ENCODE measurements around the gene CT45A10.
"Not testable (repeated sequence)": the region's sequence is repeated elsewhere in the genome, so short reads cannot be mapped to it uniquely, and the experiment has no call there.

Gene CT45A10, protein sequence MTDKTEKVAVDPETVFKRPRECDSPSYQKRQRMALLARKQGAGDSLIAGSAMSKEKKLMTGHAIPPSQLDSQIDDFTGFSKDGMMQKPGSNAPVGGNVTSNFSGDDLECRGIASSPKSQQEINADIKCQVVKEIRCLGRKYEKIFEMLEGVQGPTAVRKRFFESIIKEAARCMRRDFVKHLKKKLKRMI

DNA sequence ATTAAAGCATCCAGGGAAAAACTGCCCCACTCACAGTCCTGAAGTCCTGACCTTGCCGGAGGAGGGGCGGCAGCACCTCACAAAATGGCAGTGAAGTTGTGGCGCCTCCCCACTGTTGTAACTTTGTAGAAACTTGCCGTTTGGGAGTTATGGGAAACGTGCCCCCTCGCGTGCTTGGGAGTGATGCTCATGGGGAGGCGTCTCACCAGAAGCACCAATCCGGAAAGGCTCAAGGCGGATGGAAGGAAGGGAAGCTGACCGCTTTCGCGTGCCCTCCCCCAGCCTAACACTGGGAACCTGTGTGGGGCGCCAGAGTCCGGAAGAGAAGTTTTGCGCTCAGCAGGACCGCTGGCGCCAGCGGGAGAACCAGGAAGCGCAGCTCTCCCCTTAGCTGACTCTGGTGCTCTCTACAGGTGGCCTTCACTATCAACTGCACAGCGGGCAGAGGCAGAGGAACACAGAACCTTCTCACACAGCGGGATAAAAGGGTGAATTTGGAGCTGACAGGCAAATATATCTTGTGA, at the start of gene CT45A10, which contains the start of gene SAGE1:
Gene CT45A10, minus strand, starts transcription at position 151 of the 524 bp plus-strand sequence. CDS start 8,100 bp downstream, outside the sequence.
Gene SAGE1, plus strand, starts transcription at position 423 of the 524 bp plus-strand sequence. CDS start 2,527 bp downstream, outside the sequence.
- no peak for DNase-seq (ENCODE audit: low read depth, low spot score)
- no peak within 1 kb of the TSS for H3K4me3 ChIP-seq (ENCODE audit: low read depth, low read length)
- in situ Hi-C loops (cut with HindIII; ENCODE audit: low sequenced_read_pairs) = no loop called here
- TF ChIP-seq, protein P1, sequence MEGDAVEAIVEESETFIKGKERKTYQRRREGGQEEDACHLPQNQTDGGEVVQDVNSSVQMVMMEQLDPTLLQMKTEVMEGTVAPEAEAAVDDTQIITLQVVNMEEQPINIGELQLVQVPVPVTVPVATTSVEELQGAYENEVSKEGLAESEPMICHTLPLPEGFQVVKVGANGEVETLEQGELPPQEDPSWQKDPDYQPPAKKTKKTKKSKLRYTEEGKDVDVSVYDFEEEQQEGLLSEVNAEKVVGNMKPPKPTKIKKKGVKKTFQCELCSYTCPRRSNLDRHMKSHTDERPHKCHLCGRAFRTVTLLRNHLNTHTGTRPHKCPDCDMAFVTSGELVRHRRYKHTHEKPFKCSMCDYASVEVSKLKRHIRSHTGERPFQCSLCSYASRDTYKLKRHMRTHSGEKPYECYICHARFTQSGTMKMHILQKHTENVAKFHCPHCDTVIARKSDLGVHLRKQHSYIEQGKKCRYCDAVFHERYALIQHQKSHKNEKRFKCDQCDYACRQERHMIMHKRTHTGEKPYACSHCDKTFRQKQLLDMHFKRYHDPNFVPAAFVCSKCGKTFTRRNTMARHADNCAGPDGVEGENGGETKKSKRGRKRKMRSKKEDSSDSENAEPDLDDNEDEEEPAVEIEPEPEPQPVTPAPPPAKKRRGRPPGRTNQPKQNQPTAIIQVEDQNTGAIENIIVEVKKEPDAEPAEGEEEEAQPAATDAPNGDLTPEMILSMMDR (IDR thresholded peaks at IDR 0.05; ENCODE audit: low read depth, low read length) = no peak

DNA sequence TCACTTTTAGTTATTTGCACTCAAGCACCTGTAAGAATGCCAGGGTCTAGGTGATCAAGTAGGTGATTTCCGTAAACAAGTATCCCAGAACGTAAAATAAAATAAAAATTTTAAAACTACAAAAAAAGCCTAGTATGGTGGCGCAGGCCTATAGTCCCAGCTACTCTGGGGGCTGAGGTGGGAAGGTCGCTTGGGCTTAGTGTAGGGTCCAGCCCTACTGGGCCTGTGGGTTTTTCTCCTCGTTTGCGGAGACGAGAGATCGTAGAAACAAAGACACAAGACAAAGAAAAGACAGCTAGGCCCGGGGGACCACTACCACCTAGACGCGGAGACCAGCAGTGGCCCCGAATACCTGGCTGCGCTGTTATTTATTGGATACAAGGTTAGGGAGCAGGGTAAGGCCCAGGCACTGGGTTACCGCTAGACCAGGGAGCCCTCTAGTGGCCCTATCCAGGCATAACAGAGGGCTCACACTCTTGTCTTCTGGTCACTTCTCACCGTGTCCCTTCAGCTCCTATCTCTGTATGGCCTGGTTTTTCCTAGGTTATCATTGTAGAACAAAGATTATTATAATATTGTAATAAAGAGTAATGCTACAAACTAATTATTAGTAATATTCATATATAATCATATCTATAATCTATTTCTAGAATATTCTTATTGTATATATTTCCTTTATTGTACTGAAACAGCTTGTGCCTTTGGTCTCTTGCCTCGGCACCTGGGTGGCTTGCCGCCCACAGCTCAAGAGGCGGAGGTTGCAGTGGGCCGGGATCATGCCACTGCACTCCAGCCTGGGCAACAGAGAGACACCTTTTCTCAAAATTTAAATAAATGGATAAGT, 38.6 kb upstream of the CT45A10 start:
- in situ Hi-C loops (cut with HindIII; ENCODE audit: low sequenced_read_pairs) = no loop called here
- H3K4me3 ChIP-seq (ENCODE audit: low read depth, low read length) = no peak overlapping the region
- peak; percentile 16 for DNase-seq (ENCODE audit: low read depth, low spot score)
- TF ChIP-seq, protein P1 (IDR thresholded peaks at IDR 0.05; ENCODE audit: low read depth, low read length) = peak; percentile 78

DNA sequence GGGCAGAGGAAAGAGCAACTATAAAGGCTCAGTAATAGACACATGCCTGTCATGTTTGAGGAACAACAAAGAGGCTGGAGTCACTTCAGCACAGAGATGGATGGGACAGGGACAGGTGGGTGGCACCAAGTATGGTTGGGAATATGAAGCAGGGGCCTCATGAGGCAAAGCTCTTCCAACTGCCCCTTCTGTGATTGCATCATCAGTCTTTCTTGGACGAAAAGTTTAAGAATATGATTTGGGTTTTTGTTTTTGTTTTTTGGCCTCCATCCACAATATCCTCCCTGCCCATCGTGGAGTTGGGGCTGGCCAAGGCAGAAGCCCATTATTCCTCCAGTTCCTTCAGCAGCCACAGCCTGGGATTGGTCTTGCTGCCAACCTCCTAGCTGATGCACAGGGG, 34.7 kb upstream of the CT45A10 start:
- TF ChIP-seq, protein P1 (IDR thresholded peaks at IDR 0.05; ENCODE audit: low read depth, low read length) = no peak
- in situ Hi-C loops (cut with HindIII; ENCODE audit: low sequenced_read_pairs) = no loop called here

DNA sequence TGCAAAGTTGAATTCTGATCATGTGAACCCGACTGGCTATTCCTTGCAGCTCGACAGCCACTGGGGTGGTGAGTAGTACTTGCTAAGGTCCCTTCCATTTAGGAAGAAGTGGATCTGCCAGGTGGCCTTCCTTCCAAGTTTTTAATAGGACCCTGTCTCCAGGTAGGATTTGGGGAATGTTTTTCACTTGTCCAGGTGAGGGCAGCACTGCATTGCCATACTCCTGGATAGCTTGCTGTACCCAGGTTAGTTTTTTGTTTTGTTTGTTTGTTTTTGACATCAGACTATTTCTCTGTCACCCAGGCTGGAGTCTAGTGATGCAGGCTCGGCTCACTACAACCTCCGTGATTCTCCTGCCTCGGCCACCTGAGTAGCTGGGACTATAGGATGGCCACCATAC, 30.1 kb upstream of the CT45A10 start:
- TF ChIP-seq, protein P1 (IDR thresholded peaks at IDR 0.05; ENCODE audit: low read depth, low read length) = no peak
- no peak overlapping the region for H3K4me3 ChIP-seq (ENCODE audit: low read depth, low read length)
- in situ Hi-C loops (cut with HindIII; ENCODE audit: low sequenced_read_pairs) = no loop called here
- DNase-seq (ENCODE audit: low read depth, low spot score) = no peak

More for the DNA sequence above, 34.7 kb upstream of the CT45A10 start:
- DNase-seq (ENCODE audit: low read depth, low spot score) = no peak
- no peak overlapping the region for H3K4me3 ChIP-seq (ENCODE audit: low read depth, low read length)

DNA sequence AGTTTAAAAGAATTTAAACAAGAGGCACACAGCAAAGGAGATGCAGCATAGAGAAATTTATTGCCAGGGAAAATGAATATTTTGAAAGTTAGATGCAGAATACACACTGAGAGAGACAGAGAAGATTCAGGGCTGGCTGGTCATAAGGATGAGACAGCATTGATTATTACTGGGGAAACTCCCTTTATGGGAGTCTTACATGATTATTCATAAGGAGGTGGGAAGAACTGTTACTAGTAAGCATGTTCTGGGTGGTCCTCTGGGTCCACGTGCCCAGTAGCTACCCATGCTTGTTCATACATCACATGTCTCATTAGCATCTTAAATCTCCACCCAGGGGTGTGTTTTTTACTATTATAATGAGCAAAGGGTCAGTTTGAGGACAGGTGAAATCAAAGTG, 27.3 kb upstream of the CT45A10 start:
- in situ Hi-C loops (cut with HindIII; ENCODE audit: low sequenced_read_pairs) = not testable (repeated sequence)

DNA sequence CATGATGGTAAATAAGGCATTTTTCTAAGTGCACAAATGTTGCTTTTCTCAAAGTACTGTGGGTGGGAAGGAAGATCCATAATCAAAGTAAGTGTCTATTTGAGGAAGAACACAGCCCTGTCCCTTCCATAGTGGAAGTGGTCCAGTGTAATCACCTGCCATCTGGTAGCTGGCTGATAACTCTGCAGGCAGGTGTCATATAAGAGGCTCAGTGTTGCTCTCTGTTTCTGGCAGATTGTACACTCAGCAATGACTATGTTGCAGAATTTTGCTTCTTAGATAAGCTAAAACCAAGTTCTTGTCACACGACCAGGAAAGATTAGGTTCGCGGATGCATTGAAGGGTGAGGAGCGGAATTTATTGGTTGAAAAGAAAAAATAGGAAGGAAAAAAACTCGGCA, 21.2 kb upstream of the CT45A10 start:
- H3K4me3 ChIP-seq (ENCODE audit: low read depth, low read length) = no peak overlapping the region
- DNase-seq (ENCODE audit: low read depth, low spot score) = no peak
- TF ChIP-seq, protein P1 (IDR thresholded peaks at IDR 0.05; ENCODE audit: low read depth, low read length) = no peak
- in situ Hi-C loops (cut with HindIII; ENCODE audit: low sequenced_read_pairs) = no loop called here

More for the DNA sequence above, 27.3 kb upstream of the CT45A10 start:
- not testable (repeated sequence) for DNase-seq (ENCODE audit: low read depth, low spot score); H3K4me3 ChIP-seq (ENCODE audit: low read depth, low read length)

DNA sequence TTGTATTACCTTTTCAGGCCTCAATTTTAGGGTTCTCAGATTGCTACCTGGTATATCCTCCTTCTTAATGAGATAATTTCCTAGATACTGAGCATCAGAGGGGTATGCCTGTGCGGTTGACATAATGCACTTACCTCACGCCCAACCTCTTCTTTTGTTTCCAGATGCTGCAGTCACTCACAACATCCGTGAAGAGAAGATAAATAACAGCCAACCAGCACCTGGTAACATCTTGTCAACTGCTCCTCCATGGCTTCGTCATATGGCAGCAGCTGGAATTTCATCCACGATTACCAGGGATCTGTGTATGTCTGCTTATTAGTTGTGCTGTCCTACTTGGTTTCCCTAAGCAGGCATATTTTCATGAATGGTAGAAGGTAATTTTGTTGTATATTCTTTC, 17.0 kb upstream of the CT45A10 start:
- H3K4me3 ChIP-seq (ENCODE audit: low read depth, low read length) = no peak overlapping the region
- in situ Hi-C loops (cut with HindIII; ENCODE audit: low sequenced_read_pairs) = no loop called here
- no peak for DNase-seq (ENCODE audit: low read depth, low spot score)
- TF ChIP-seq, protein P1 (IDR thresholded peaks at IDR 0.05; ENCODE audit: low read depth, low read length) = no peak
